ENCODE results near the gene SVIL.

GRCh38 chr10:29492774-29493173, 142.0 kb downstream of the SVIL start:
- TF ChIP-seq CTCF (IDR thresholded peaks at IDR 0.05; ENCODE audit: low read length) (no peak), EZH2phosphoT487 (IDR thresholded peaks at IDR 0.05; ENCODE audit: low read length) (no peak), EZH2 (optimal IDR thresholded peaks at IDR 0.05; ENCODE audit: low read depth, low read length) (no peak)

All from MM.1S (cell line).